Prostate gland (tissue), 2 donors: ENCODE results near the gene GID8. TPM values are rescaled to one million over a fixed set of nuclear protein-coding genes. Genes with fewer than 3 reads are reported as not detected.
A peak's percentile ranks its signal among the peaks of the same experiment; 100 is the strongest.

Experiments used
- DNase-seq: peaks from one replicate; pipeline ENCODE4 v3.0.0-alpha.2; 2019; ENCODE audit warnings: low spot score
- H3K27ac ChIP-seq, 2 donors: fragments of 200-600 bp; sonication (generic); 2 replicates each; pipeline ENCODE4 v1.5.1; 2017 to 2019
- H3K27me3 ChIP-seq: fragments of 200-600 bp; sonication (generic); replicated peaks from 2 replicates; pipeline ENCODE4 v1.5.1; 2019; ENCODE audit not compliant: insufficient read depth
- H3K36me3 ChIP-seq, 2 donors: fragments of 200-600 bp; sonication (generic); 1 replicate in 1 of 2; 2 replicates in 1 of 2; pipeline versions ENCODE4 v1.5.1 to v1.8.1; 2017 to 2019
- H3K4me1 ChIP-seq: fragments of 200-600 bp; sonication (generic); replicated peaks from 2 replicates; pipeline ENCODE4 v1.5.1; 2019
- H3K4me3 ChIP-seq, 2 donors: fragments of 200-600 bp; sonication (generic); 2 replicates each; pipeline ENCODE4 v1.5.1; 2017 to 2019
- H3K9me3 ChIP-seq: fragments of 200-600 bp; sonication (generic); 2 replicates; pipeline ENCODE4 v1.5.1; 2017
- CTCF ChIP-seq, 4 experiments: fragments of 200-600 bp in 2 of 4; fragments of 450-650 bp in 2 of 4; sonication (generic) in 2 of 4; IDR thresholded peaks; 1 replicate in 3 of 4; 2 replicates in 1 of 4; pipeline ENCODE4 v1.5.1; 2016 to 2019; ENCODE audit warnings: antibody characterized with exemption in 4 of 4, mild to moderate bottlenecking in 2 of 4, moderate library complexity in 2 of 4
- POLR2A ChIP-seq: fragments of 450-650 bp; IDR thresholded peaks from one replicate; pipeline ENCODE4 v1.6.1; 2016; ENCODE audit warnings: antibody characterized with exemption, mild to moderate bottlenecking
- POLR2AphosphoS5 ChIP-seq: sonication (generic); formaldehyde crosslinking; IDR thresholded peaks from one replicate; pipeline ENCODE4 v1.6.1; 2017; ENCODE audit warnings: antibody characterized with exemption
- WGBS: methylation state at CpG from one replicate; pipeline ENCODE4 v1.1.5; 2018; 5-methylcytosine and 5-hydroxymethylcytosine counted together
- intact Hi-C: fragments of 100-400 bp; cut with DNase I; formaldehyde crosslinking; loops from one replicate; pipeline ENCODE4 v1.14.2; 2022
- total RNA-seq, 2 donors: library from RNA; depleted of rRNA; stranded (reverse); fragments of >200 nt; gene quantifications; one replicate each; pipeline ENCODE4 v1.1.0, GENCODE V29; 2016

Gene GID8
- total RNA-seq, 2 donors from 2014 or later = 38.7 to 42.7 TPM

GRCh38 chr20:62949962-62950361 is 12.0 kb downstream of the GID8 start:
- H3K9me3 ChIP-seq = no peaks in the 10 kb centered on the region
- no peak overlapping the region for H3K27ac ChIP-seq
- 89% methylated on average over 12 of the region's 12 CpGs for WGBS
- peaks cover 9% of the 10 kb centered on the region for H3K4me1 ChIP-seq
- DNase-seq = no peak
- H3K4me3 ChIP-seq = no peak overlapping the region
- H3K27me3 ChIP-seq = no peaks in the 10 kb centered on the region
- no peak for TF ChIP-seq POLR2A
- TF ChIP-seq CTCF (IDR thresholded peaks at IDR 0.05) = no peak
- no peak for TF ChIP-seq POLR2AphosphoS5
- H3K36me3 ChIP-seq = peaks cover 0 to 7% of the 10 kb centered on the region in 2 donors
- intact Hi-C loops = no loop called here

- peaks cover 9% of the 10 kb centered on the region for H3K4me1 ChIP-seq
- no peaks in the 10 kb centered on the region for H3K9me3 ChIP-seq
- TF ChIP-seq CTCF (IDR thresholded peaks at IDR 0.05) (no peak), POLR2AphosphoS5 (no peak), POLR2A (no peak)
- no peaks in the 10 kb centered on the region for H3K27me3 ChIP-seq
- H3K36me3 ChIP-seq = peaks cover 0 to 5% of the 10 kb centered on the region in 2 donors
- no peak overlapping the region for H3K4me3 ChIP-seq
- intact Hi-C loops = no loop called here
- 88% methylated on average over 8 of the region's 8 CpGs for WGBS
- H3K27ac ChIP-seq = no peak overlapping the region
- DNase-seq = no peak
Measured at GRCh38 chr20:62950741-62951140, 12.8 kb downstream of the GID8 start.

GRCh38 chr20:62951143-62951895 is 13.4 kb downstream of the GID8 start:
- Histone ChIP-seq H3K27me3 (no peaks in the 10 kb centered on the region), H3K4me3 (no peak overlapping the region), H3K9me3 (no peaks in the 10 kb centered on the region), H3K4me1 (peaks cover 9% of the 10 kb centered on the region), H3K27ac (no peak overlapping the region), H3K36me3 (no peaks in the 10 kb centered on the region)
- intact Hi-C loops = no loop called here
- no peak for DNase-seq
- TF ChIP-seq POLR2AphosphoS5 (no peak), POLR2A (no peak), CTCF (IDR thresholded peaks at IDR 0.05) (no peak)
- 88% methylated on average over 11 of the region's 11 CpGs for WGBS

GRCh38 chr20:62951896-62952372 is 14.0 kb downstream of the GID8 start:
- intact Hi-C loops = no loop called here
- Histone ChIP-seq H3K4me1 (peaks cover 9% of the 10 kb centered on the region), H3K36me3 (no peaks in the 10 kb centered on the region), H3K27me3 (no peaks in the 10 kb centered on the region), H3K9me3 (no peaks in the 10 kb centered on the region), H3K27ac (no peak overlapping the region), H3K4me3 (no peak overlapping the region)
- 86% methylated on average over 7 of the region's 8 CpGs for WGBS
- DNase-seq = no peak
- no peak for TF ChIP-seq CTCF (IDR thresholded peaks at IDR 0.05)
- TF ChIP-seq POLR2AphosphoS5 = no peak
- TF ChIP-seq POLR2A = no peak

- peak within 1 kb of the TSS; percentile 56 to 73 for H3K27ac ChIP-seq
- H3K27me3 ChIP-seq = no peaks in the 10 kb centered on the region
- H3K36me3 ChIP-seq = no peaks in the 10 kb centered on the region
- WGBS = 14% methylated on average over 28 of the region's 37 CpGs
- no peaks in the 10 kb centered on the region for H3K9me3 ChIP-seq
- TF ChIP-seq CTCF (IDR thresholded peaks at IDR 0.05) = peak in 1 of 4 experiments; percentile 20
- no peak for TF ChIP-seq POLR2AphosphoS5
- TF ChIP-seq POLR2A = no peak
- H3K4me3 ChIP-seq = peak within 1 kb of the TSS in 1 of 2 donors; percentile 12
- DNase-seq = no peak
- peaks cover 9% of the 10 kb centered on the region for H3K4me1 ChIP-seq
- intact Hi-C loops = no loop called here
Measured at GRCh38 chr20:62952373-62952967, 14.5 kb downstream of the GID8 start, which contains the start of gene SLC17A9. Gene SLC17A9 (plus strand): TSS chr20:62952709. CDS start chr20:62952831, 122 bp downstream.
